GM12872 (cell line): ENCODE data around the gene RAPGEF5.

Experiments
- TF ChIP-seq, protein P1 (sequence below): IDR thresholded peaks from 3 replicates; pipeline ENCODE4 v1.5.1; 2011; ENCODE audit warnings: low read depth, mild to moderate bottlenecking, low read length, moderate library complexity; ENCODE audit not compliant: insufficient read depth

The RAPGEF5 gene

DNA sequence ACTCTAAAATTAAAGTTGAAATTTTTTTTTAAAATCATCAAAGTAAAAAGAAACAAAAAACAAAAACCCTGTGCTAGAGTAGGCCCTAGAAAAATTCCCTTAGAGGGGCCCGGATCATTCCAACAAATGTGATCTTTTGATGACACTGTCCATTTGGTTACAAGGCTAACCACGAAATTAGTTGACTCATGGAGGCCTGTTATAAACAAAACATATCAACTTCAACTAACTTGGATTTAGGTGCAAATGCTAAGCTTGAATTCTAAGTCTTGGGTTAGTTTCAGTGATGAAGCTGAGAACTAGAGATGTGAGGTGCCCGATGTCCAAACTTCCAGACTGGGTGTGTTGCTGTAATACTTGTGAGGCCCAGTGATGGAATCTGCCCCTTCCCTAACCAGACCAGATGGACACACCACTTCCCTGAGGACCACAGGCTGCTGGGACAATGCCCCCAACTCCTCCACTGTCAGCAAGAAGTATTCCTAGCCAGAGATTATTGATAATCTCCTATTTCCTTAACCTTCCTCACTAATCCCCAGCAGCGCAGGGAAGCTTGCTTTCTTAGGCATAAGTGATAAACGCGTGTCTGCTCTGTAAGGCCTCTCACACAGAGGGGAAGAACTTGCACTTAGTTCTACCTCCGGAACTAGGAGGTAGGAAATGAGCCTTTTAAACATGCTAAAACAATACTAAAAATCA, 108.7 kb downstream of the RAPGEF5 start:
- TF ChIP-seq, protein P1, sequence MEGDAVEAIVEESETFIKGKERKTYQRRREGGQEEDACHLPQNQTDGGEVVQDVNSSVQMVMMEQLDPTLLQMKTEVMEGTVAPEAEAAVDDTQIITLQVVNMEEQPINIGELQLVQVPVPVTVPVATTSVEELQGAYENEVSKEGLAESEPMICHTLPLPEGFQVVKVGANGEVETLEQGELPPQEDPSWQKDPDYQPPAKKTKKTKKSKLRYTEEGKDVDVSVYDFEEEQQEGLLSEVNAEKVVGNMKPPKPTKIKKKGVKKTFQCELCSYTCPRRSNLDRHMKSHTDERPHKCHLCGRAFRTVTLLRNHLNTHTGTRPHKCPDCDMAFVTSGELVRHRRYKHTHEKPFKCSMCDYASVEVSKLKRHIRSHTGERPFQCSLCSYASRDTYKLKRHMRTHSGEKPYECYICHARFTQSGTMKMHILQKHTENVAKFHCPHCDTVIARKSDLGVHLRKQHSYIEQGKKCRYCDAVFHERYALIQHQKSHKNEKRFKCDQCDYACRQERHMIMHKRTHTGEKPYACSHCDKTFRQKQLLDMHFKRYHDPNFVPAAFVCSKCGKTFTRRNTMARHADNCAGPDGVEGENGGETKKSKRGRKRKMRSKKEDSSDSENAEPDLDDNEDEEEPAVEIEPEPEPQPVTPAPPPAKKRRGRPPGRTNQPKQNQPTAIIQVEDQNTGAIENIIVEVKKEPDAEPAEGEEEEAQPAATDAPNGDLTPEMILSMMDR = no peak

DNA sequence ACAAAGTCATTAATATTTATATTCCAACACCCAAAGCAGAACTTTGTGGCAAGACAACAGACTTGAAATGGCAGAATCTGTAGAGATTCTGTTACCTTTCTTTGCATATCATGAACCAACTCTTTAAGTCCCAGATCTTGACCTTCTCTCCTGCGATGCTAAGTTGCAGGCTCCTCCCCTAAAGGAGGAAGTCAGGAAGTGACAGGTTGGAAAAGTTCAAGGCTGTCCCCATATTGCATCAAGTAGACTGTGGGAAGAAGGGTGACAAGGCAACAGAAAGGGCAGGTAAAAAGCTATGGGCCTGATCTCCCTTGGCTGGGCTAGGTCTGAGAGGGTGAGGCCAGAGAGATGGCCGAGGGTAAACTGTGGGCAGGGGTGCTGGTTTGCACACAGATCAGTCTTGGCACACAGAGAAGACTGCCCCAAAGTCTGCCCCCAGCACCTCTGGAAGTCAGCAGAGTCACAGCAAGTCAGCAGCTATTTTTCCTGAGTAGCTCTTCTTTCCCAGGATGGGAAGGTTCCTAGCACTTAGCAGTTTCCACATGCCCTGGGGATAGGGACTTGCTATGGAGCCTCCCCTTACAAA, 115.1 kb downstream of the RAPGEF5 start:
- TF ChIP-seq, protein P1 = no peak

DNA sequence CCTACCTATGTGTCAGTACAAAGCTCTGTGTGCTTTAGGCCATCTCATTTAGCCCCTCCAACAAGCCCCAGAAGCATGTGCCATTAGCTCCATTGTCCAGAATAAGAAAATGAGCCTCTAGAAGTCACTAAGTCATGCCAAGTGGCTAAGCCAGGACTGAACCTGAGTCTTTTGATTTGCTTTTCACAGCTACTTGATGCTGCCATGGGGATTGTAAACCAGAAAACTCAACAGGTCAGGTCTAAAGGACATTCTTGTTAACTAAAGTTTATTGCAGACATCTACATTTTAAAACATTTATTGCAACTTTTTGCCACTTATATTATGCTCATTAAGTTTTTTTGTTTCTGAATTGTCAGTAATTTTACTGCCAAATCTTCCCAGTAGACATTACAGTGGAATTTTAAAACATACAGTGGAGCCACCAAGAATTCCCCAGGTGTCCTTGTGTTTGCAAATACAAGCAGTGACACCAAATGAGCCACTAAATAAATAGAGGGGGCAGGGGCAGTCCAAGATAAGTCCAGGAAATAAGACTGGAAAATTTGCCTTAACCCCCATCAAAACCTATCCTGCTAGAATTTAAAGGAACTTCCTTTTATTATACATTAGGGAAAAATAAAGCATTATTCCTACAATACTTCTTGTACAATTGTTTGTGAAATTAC, 115.9 kb downstream of the RAPGEF5 start:
- TF ChIP-seq, protein P1 = no peak

DNA sequence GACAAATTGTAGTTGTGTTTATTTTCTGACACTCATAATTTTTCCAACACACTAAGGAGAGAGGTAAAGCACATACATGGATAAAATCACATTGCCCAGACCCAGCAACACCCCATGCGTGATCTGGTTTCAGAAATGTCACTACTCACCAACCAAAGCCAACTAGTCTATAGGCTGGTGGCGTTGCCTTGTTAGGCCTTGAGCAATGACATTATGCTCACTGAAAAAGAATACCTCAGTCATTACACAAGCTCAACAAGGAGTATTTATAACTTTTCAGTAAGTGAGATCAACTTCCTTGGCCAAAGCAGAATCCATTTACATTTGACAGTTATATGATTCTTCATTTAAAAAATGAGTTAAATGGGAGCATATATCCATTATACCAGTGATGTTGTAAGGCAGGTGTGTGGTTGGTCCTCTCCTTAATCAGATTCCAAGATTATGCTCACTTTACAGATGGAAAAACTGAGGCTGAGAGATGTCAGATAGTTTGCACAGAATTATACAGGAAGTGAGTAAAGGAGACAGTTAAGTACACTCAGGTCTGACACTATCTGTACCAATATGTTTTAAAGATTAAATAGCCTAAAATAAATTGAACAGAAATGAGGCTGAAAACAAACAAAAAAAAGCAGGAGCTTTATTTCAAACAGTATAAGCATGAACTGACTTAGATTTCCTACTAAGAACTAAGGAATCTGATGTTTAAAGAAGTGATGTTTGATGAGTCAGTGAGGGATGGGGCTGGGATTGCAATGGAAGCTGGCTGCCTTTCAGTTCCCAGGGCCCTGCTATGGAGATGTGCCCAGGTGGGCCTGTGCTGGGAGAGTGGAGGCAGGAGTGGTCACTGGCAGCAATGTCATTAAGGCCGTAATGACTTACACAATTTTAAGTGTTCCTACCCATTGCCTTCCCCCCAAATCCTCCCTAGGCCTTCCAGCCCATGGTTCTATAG, 118.3 kb downstream of the RAPGEF5 start:
- TF ChIP-seq, protein P1 = no peak

DNA sequence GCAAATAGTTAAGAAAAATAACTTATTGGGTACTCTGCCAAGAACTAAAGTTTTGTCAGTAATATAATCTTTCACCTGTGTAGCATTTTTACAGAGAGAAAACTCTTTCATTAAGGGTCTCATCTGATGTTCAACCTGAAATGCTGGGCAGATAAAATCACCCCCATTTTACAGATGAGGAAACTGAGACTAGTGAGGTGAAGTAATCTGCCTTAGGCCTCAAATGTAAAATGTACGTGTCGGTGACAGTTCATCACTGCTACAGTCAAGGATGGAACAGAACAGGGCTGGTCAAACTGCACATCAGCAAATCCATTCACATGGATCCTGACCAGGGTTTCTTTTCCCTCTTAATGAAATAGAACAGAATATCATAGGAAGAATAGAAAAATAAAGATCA, 121.8 kb downstream of the RAPGEF5 start:
- TF ChIP-seq, protein P1 = no peak

DNA sequence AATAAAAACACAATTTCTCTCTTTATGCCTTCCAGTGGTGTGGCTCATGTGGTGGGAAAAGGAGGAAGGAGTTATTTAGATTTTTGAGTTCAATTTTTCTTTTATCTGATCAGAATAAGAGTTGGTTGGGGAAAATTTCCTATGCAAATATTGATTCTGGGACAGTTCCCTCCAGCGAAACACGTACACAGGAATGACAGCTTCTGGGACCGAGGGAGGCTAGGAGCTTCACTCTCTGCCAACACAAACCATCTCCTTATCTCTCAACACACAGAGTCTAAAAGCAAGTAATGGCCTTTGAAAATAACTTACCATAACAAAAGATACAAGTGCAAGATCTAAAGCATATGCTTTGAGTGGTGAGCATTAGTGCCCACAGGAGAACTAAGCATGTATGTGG, 122.7 kb downstream of the RAPGEF5 start:
- TF ChIP-seq, protein P1 = no peak

DNA sequence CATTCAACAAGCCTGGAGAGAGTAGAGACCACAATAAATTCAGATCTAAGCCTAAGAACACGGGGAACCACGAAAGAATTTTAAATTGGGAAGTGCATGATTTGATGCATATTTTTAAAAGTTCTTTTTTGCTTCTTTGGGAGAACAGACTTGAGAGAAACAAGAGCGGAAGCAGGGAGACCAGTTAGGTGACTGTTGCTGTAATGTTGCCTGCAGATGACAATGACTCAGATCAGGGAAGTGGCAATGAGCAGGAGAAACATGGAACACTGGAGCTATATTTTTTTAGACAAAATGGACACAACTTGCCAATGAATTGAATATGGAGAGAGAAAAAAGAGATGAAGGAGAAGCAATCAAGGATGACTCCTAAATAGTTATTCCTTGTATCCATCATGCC, 125.1 kb downstream of the RAPGEF5 start:
- TF ChIP-seq, protein P1 = no peak
